ENCODE measurements around the gene VWA1.
"Not testable (repeated sequence)": the region's sequence is repeated elsewhere in the genome, so short reads cannot be mapped to it uniquely, and the experiment has no call there.

VWA1 gene

GRCh38 chr1:1485755-1486317 lies 50.3 kb downstream of the VWA1 start:
- not testable (repeated sequence) for DNase-seq (ENCODE audit: low read depth)

GRCh38 chr1:1487701-1488100 lies 52.2 kb downstream of the VWA1 start:
- DNase-seq (ENCODE audit: low read depth) = no peak

- no peak for DNase-seq (ENCODE audit: low read depth)
These were observed 53.7 kb downstream of the VWA1 start for GRCh38 chr1:1489231-1489630.

- no peak for DNase-seq (ENCODE audit: low read depth)
These were observed 54.4 kb downstream of the VWA1 start for GRCh38 chr1:1489861-1490260.

- no peak for DNase-seq (ENCODE audit: low read depth)
These were observed 55.2 kb downstream of the VWA1 start for GRCh38 chr1:1490633-1491230.

- DNase-seq (ENCODE audit: low read depth) = no peak
These were observed 56.1 kb downstream of the VWA1 start for GRCh38 chr1:1491601-1492000.

Data from HS-27A (cell line).